Upper lobe of left lung (tissue), 4 donors: Measurements from ENCODE around the gene ANGEL2.

ENCODE experiments used
- POLR2A ChIP-seq, 4 donors: fragments of 450-650 bp; IDR thresholded peaks; one replicate each; pipeline ENCODE4 v1.5.1; 2016 to 2017; ENCODE audit warnings: antibody characterized with exemption in 4 of 4, mild to moderate bottlenecking in 2 of 4
- TF ChIP-seq, protein P1 (sequence below), 6 experiments: fragments of 450-650 bp in 4 of 6; fragments of 200-600 bp in 2 of 6; sonication (generic) in 2 of 6; IDR thresholded peaks; one replicate each; pipeline ENCODE4 v1.5.1; 2016 to 2019; ENCODE audit warnings: antibody characterized with exemption in 6 of 6

DNA sequence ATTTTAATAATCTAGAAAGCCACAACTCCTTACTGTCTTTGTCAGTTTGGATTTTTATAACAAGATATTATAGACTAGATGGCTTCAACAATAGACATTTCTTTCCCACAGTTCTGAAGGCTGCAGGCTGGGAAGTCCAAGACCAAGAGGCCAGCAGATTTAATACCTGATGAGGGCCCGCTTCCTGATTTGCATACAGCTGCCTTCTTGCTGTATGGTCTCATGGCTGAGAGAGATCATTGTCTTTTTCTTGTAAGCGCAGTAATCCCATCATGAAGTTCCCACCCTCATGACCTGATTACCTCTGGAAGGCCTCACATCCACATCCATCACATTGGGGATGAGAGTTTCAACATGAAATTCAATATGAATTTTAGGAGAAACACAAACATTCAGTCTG is 45.2 kb upstream of the ANGEL2 start:
- TF ChIP-seq, protein P1, sequence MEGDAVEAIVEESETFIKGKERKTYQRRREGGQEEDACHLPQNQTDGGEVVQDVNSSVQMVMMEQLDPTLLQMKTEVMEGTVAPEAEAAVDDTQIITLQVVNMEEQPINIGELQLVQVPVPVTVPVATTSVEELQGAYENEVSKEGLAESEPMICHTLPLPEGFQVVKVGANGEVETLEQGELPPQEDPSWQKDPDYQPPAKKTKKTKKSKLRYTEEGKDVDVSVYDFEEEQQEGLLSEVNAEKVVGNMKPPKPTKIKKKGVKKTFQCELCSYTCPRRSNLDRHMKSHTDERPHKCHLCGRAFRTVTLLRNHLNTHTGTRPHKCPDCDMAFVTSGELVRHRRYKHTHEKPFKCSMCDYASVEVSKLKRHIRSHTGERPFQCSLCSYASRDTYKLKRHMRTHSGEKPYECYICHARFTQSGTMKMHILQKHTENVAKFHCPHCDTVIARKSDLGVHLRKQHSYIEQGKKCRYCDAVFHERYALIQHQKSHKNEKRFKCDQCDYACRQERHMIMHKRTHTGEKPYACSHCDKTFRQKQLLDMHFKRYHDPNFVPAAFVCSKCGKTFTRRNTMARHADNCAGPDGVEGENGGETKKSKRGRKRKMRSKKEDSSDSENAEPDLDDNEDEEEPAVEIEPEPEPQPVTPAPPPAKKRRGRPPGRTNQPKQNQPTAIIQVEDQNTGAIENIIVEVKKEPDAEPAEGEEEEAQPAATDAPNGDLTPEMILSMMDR (IDR thresholded peaks at IDR 0.05) = no peak
- no peak for TF ChIP-seq POLR2A (IDR thresholded peaks at IDR 0.05)
